ENCODE data around the gene TMEM240. TPM values are rescaled to one million over a fixed set of nuclear protein-coding genes. Genes with fewer than 3 reads are reported as not detected.

TMEM240 gene
- total and polyA plus RNA-seq, 9 of the 15 experiments (the other 6 are each of a cell fraction or from before 2014, with no cell fraction given), result 0.24 to 2.0 (median 0.69) TPM; not detected in 5

DNA sequence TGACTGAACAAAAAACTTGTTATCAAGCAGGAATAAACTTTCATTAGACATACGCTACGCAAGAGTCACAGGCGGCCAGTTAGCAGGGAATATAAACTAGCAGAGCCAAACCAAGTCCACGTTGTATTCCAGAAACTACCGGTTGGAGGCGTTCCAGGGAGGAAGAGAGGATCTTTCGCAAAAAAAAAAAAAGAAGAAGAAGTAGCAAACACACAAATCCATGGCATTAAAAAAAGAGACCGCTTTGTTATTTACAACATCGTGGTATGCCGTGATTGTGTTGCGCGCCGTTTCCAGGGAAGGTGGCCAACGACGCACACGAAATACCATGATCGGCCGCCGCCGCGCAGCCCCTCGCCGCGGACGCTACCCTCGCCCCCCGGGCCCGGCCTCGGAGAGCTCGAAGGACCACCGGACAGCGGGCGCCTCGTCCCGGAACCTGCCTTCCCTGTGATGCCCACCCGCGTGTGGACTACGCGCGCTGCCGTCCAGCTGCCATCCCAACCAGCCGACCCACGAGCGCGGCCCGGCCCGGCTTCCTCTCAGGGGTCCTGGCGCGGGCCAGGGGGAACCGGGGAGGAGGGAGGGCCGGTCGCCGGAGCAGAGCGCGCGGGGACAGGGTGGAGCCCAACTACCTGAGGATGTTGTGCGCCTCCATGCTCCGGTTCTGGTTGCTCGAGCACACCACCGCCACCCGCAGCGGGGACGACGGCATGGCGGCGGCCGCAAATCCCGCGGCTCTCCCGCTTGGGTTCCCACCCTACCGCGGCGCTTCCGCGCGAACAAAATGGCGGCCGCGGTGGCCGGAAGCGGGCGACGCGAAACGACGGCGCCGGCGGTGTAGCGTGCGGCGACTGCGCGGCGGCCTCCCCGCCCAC lies 33.7 kb upstream of the TMEM240 start (continued):
- TF ChIP-seq, protein P1, sequence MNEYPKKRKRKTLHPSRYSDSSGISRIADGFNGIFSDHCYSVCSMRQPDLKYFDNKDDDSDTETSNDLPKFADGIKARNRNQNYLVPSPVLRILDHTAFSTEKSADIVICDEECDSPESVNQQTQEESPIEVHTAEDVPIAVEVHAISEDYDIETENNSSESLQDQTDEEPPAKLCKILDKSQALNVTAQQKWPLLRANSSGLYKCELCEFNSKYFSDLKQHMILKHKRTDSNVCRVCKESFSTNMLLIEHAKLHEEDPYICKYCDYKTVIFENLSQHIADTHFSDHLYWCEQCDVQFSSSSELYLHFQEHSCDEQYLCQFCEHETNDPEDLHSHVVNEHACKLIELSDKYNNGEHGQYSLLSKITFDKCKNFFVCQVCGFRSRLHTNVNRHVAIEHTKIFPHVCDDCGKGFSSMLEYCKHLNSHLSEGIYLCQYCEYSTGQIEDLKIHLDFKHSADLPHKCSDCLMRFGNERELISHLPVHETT (CRISPR knock-in tag; conservative IDR thresholded peaks at IDR 0.05 in 1 of 2, IDR thresholded peaks at IDR 0.05 in 1 of 2), result peak in 1 of 2 experiments; percentile 91; a peak in 1 of 4 replicates
- no peak; the same call in 1 of the 2 replicates for TF ChIP-seq ERF (CRISPR knock-in tag; IDR thresholded peaks at IDR 0.05)
- TF ChIP-seq, protein P2, sequence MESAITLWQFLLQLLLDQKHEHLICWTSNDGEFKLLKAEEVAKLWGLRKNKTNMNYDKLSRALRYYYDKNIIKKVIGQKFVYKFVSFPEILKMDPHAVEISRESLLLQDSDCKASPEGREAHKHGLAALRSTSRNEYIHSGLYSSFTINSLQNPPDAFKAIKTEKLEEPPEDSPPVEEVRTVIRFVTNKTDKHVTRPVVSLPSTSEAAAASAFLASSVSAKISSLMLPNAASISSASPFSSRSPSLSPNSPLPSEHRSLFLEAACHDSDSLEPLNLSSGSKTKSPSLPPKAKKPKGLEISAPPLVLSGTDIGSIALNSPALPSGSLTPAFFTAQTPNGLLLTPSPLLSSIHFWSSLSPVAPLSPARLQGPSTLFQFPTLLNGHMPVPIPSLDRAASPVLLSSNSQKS (CRISPR knock-in tag; IDR thresholded peaks at IDR 0.05), result no peak
- TF ChIP-seq KLF6 (CRISPR knock-in tag; IDR thresholded peaks at IDR 0.05; ENCODE audit: borderline replicate concordance), result no peak
- TF ChIP-seq PCBP2 (IDR thresholded peaks at IDR 0.05; ENCODE audit: low read depth, low read length, poor library complexity, severe bottlenecking), result peak; percentile 32
- TF ChIP-seq, protein P3, sequence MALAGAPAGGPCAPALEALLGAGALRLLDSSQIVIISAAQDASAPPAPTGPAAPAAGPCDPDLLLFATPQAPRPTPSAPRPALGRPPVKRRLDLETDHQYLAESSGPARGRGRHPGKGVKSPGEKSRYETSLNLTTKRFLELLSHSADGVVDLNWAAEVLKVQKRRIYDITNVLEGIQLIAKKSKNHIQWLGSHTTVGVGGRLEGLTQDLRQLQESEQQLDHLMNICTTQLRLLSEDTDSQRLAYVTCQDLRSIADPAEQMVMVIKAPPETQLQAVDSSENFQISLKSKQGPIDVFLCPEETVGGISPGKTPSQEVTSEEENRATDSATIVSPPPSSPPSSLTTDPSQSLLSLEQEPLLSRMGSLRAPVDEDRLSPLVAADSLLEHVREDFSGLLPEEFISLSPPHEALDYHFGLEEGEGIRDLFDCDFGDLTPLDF (CRISPR knock-in tag; IDR thresholded peaks at IDR 0.05), result no peak
- TF ChIP-seq, protein P4, sequence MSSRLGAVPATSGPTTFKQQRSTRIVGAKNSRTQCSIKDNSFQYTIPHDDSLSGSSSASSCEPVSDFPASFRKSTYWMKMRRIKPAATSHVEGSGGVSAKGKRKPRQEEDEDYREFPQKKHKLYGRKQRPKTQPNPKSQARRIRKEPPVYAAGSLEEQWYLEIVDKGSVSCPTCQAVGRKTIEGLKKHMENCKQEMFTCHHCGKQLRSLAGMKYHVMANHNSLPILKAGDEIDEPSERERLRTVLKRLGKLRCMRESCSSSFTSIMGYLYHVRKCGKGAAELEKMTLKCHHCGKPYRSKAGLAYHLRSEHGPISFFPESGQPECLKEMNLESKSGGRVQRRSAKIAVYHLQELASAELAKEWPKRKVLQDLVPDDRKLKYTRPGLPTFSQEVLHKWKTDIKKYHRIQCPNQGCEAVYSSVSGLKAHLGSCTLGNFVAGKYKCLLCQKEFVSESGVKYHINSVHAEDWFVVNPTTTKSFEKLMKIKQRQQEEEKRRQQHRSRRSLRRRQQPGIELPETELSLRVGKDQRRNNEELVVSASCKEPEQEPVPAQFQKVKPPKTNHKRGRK (tag; IDR thresholded peaks at IDR 0.05), result no peak
- TF ChIP-seq DDX20 (tag; IDR thresholded peaks at IDR 0.05; ENCODE audit: low read depth), result no peak
- TF ChIP-seq SREBF1 (IDR thresholded peaks at IDR 0.05; ENCODE audit: borderline replicate concordance, low read depth, low read length), result no peak
- TF ChIP-seq, protein P5, sequence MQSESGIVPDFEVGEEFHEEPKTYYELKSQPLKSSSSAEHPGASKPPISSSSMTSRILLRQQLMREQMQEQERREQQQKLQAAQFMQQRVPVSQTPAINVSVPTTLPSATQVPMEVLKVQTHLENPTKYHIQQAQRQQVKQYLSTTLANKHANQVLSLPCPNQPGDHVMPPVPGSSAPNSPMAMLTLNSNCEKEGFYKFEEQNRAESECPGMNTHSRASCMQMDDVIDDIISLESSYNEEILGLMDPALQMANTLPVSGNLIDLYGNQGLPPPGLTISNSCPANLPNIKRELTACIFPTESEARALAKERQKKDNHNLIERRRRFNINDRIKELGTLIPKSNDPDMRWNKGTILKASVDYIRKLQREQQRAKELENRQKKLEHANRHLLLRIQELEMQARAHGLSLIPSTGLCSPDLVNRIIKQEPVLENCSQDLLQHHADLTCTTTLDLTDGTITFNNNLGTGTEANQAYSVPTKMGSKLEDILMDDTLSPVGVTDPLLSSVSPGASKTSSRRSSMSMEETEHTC (IDR thresholded peaks at IDR 0.05), result no peak
- TF ChIP-seq, protein P6, sequence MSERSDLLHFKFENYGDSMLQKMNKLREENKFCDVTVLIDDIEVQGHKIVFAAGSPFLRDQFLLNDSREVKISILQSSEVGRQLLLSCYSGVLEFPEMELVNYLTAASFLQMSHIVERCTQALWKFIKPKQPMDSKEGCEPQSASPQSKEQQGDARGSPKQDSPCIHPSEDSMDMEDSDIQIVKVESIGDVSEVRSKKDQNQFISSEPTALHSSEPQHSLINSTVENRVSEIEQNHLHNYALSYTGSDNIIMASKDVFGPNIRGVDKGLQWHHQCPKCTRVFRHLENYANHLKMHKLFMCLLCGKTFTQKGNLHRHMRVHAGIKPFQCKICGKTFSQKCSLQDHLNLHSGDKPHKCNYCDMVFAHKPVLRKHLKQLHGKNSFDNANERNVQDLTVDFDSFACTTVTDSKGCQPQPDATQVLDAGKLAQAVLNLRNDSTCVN (CRISPR knock-in tag; IDR thresholded peaks at IDR 0.05), result no peak
- TF ChIP-seq, protein P7, sequence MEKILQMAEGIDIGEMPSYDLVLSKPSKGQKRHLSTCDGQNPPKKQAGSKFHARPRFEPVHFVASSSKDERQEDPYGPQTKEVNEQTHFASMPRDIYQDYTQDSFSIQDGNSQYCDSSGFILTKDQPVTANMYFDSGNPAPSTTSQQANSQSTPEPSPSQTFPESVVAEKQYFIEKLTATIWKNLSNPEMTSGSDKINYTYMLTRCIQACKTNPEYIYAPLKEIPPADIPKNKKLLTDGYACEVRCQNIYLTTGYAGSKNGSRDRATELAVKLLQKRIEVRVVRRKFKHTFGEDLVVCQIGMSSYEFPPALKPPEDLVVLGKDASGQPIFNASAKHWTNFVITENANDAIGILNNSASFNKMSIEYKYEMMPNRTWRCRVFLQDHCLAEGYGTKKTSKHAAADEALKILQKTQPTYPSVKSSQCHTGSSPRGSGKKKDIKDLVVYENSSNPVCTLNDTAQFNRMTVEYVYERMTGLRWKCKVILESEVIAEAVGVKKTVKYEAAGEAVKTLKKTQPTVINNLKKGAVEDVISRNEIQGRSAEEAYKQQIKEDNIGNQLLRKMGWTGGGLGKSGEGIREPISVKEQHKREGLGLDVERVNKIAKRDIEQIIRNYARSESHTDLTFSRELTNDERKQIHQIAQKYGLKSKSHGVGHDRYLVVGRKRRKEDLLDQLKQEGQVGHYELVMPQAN (IDR thresholded peaks at IDR 0.05; ENCODE audit: borderline replicate concordance), result peak; percentile 58; the same call in 1 of the 2 replicates
- no peak for TF ChIP-seq PPARD (CRISPR knock-in tag; IDR thresholded peaks at IDR 0.05)
